MM.1S (cell line): ENCODE measurements around the gene CCL15.

Experiments used
- DNase-seq: peaks from one replicate; pipeline ENCODE4 v3.0.0-alpha.2; 2015
- H2AFZ ChIP-seq: fragments of 300-600 bp; sonication (generic); 2 replicates; pipeline ENCODE4 v1.6.0; 2016; ENCODE audit warnings: antibody characterized with exemption, low read length
- H3F3A ChIP-seq: fragments of 300-600 bp; sonication (generic); 2 replicates; pipeline ENCODE4 v1.6.1; 2016; ENCODE audit warnings: mild to moderate bottlenecking, antibody characterized with exemption, low read length, moderate library complexity, mixed read lengths; ENCODE audit not compliant: insufficient read depth
- H3K27ac ChIP-seq: fragments of 300-600 bp; sonication (generic); 2 replicates; pipeline ENCODE4 v1.5.1; 2016; ENCODE audit warnings: mild to moderate bottlenecking, low read length
- H3K27me3 ChIP-seq: fragments of 300-600 bp; sonication (generic); replicated peaks from 2 replicates; pipeline ENCODE4 v1.6.0; 2016; ENCODE audit warnings: low read length; ENCODE audit not compliant: insufficient read depth
- H3K36me3 ChIP-seq: fragments of 300-600 bp; sonication (generic); replicated peaks from 2 replicates; pipeline ENCODE4 v1.6.1; 2016; ENCODE audit warnings: mild to moderate bottlenecking, low read length, mixed read lengths; ENCODE audit not compliant: insufficient read depth
- H3K4me1 ChIP-seq: fragments of 300-600 bp; sonication (generic); 2 replicates; pipeline ENCODE4 v1.6.1; 2016; ENCODE audit warnings: low read length, mixed read lengths
- H3K4me2 ChIP-seq: fragments of 300-600 bp; sonication (generic); 2 replicates; pipeline ENCODE4 v1.6.0; 2016; ENCODE audit warnings: low read depth, low read length
- H3K4me3 ChIP-seq: fragments of 300-600 bp; sonication (generic); 2 replicates; pipeline ENCODE4 v1.5.1; 2016; ENCODE audit warnings: low read length, mixed read lengths
- H3K79me2 ChIP-seq: fragments of 300-600 bp; sonication (generic); 2 replicates; pipeline ENCODE4 v1.6.1; 2016; ENCODE audit warnings: mixed run types, low read length, mixed read lengths
- H3K9ac ChIP-seq: fragments of 300-600 bp; sonication (generic); 2 replicates; pipeline ENCODE4 v1.6.1; 2016; ENCODE audit warnings: low read length, mixed read lengths
- H3K9me2 ChIP-seq: fragments of 300-600 bp; sonication (generic); replicated peaks from 2 replicates; pipeline ENCODE4 v1.6.1; 2016; ENCODE audit warnings: mild to moderate bottlenecking, low read length, mixed read lengths; ENCODE audit not compliant: insufficient read depth
- H3K9me3 ChIP-seq: fragments of 300-600 bp; sonication (generic); replicated peaks from 2 replicates; pipeline ENCODE4 v1.6.1; 2016; ENCODE audit warnings: mild to moderate bottlenecking, low read length, mixed read lengths; ENCODE audit not compliant: insufficient read depth
- H4K20me1 ChIP-seq: fragments of 300-600 bp; sonication (generic); 2 replicates; pipeline ENCODE4 v1.6.1; 2016; ENCODE audit warnings: mild to moderate bottlenecking, low read length, moderate library complexity, mixed read lengths; ENCODE audit not compliant: insufficient read depth
- EZH2 ChIP-seq: fragments of 300-600 bp; sonication (generic); optimal IDR thresholded peaks from 2 replicates; pipeline ENCODE3; 2017; ENCODE audit warnings: low read depth, mild to moderate bottlenecking, antibody characterized with exemption, low read length, mixed read lengths
- EZH2phosphoT487 ChIP-seq: fragments of 300-600 bp; sonication (generic); IDR thresholded peaks from 2 replicates; pipeline ENCODE4 v1.6.1; 2018; ENCODE audit warnings: antibody characterized with exemption, low read length
- TF ChIP-seq, protein P1 (sequence below): fragments of 300-600 bp; sonication (generic); IDR thresholded peaks from 2 replicates; pipeline ENCODE4 v1.5.1; 2016; ENCODE audit warnings: antibody characterized with exemption, low read length, mixed read lengths

Gene CCL15

DNA sequence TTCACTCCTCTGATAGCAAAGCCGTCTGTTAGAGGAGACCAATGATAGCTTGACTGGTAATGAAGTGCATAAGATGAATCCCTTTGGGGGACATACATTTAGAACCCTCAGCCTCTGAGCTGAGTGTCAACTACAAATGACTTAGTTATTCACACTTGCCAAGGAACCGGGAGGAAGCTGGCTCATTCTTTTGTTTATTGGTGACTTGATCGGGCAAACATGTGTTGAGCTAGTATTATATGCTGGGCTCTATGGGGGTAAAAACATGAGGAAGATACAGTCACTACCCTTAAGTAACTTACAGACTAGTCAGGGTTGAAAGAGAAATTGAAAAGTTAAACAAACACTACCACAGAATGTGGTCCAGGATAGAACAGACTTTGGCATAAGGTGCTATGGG lies 23.0 kb downstream of the CCL15 start:
- no peaks in the 10 kb centered on the region for H3K9me2 ChIP-seq
- H3K36me3 ChIP-seq: no peaks in the 10 kb centered on the region
- no peaks in the 10 kb centered on the region for H3K27me3 ChIP-seq
- H4K20me1 ChIP-seq: no peaks in the 10 kb centered on the region
- H3K79me2 ChIP-seq: no peaks in the 10 kb centered on the region
- no peak overlapping the region for H3K27ac ChIP-seq
- 0 out of 2 replicates have a peak, but pooled peaks cover 7% of the 10 kb centered on the region for H3K4me1 ChIP-seq
- H3K9me3 ChIP-seq: no peaks in the 10 kb centered on the region
- no peak overlapping the region for H3K9ac ChIP-seq
- H2AFZ ChIP-seq: no peak overlapping the region
- no peak for DNase-seq
- no peaks in the 10 kb centered on the region for H3F3A ChIP-seq
- TF ChIP-seq, protein P1, sequence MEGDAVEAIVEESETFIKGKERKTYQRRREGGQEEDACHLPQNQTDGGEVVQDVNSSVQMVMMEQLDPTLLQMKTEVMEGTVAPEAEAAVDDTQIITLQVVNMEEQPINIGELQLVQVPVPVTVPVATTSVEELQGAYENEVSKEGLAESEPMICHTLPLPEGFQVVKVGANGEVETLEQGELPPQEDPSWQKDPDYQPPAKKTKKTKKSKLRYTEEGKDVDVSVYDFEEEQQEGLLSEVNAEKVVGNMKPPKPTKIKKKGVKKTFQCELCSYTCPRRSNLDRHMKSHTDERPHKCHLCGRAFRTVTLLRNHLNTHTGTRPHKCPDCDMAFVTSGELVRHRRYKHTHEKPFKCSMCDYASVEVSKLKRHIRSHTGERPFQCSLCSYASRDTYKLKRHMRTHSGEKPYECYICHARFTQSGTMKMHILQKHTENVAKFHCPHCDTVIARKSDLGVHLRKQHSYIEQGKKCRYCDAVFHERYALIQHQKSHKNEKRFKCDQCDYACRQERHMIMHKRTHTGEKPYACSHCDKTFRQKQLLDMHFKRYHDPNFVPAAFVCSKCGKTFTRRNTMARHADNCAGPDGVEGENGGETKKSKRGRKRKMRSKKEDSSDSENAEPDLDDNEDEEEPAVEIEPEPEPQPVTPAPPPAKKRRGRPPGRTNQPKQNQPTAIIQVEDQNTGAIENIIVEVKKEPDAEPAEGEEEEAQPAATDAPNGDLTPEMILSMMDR: no peak
- TF ChIP-seq EZH2 (no peak), EZH2phosphoT487 (no peak)
- no peak overlapping the region for H3K4me3 ChIP-seq
- no peak overlapping the region for H3K4me2 ChIP-seq

DNA sequence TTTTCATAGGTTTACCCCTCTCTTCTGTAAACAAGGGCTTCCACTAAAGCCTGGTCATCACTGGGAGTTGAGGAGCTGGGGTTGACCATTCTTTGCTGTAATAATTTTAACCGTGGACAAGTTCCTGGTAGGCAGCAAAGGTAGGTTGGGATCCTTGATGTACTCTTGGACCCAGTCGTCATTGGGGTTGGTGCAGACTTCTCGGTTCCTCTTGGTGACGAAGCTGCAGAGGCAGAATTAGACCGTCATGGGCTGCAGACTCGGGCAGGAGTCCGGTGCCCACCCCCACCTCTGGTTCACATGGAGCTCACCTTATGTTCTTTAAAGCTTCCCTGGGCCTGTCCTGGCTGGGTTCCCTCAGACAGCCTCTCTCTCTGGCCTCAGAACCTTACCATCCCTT lies 23.8 kb downstream of the CCL15 start:
- H3K36me3 ChIP-seq: no peaks in the 10 kb centered on the region
- no peak overlapping the region for H3K9ac ChIP-seq
- 0 out of 2 replicates have a peak, but pooled peaks cover 7% of the 10 kb centered on the region for H3K4me1 ChIP-seq
- H2AFZ ChIP-seq: no peak overlapping the region
- no peaks in the 10 kb centered on the region for H3K79me2 ChIP-seq
- H3K27ac ChIP-seq: no peak overlapping the region
- TF ChIP-seq, protein P1: no peak
- TF ChIP-seq EZH2phosphoT487 (no peak), EZH2 (no peak)
- no peaks in the 10 kb centered on the region for H3K9me2 ChIP-seq
- H3F3A ChIP-seq: no peaks in the 10 kb centered on the region
- DNase-seq: no peak
- H3K27me3 ChIP-seq: no peaks in the 10 kb centered on the region
- no peak overlapping the region for H3K4me3 ChIP-seq
- no peaks in the 10 kb centered on the region for H3K9me3 ChIP-seq
- H3K4me2 ChIP-seq: no peak overlapping the region
- H4K20me1 ChIP-seq: no peaks in the 10 kb centered on the region

DNA sequence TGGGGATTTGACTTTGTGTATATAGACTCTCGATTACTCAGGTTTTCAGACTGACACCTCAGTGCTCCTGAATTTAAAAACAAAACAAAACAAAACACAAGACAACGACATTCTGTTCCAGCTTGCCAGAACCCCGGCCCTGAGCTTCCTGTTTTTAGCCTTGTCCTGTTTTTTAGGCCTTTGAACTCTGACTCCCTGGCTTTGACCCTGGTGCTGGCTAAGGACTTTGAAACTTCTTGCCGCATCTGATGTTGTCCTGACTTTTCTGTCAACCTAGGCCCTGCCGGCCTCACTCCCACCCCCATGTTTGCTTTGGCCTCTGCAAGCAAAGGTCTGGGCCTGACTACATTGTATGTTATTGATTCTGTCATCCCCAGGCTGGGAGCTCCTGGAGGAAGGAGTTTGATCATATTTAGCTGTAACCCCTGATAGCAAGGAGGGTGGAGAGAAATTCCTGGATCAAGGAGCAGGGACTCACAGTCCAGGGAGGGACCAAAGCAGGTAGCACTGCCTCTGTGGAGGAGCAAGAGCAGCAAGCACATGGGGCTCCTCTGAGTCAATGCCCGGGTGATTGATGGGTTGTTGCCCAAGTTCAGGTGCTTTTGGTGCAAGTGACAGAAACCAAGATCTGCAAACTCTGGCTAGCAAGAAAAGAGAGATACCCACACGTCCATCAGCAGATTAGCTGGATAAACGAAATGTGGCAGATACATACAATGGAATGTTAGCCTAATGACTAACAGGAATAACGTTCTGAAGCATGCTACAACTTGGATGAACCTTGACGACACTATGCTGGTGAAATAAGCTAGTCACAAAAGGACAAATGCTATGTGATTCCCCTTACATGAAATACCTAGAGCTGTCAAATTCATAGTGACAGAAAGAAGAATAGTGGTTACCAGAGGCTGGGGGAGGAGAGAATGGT lies 27.8 kb downstream of the CCL15 start:
- Histone ChIP-seq H3K4me2 (no peak overlapping the region), H3F3A (no peaks in the 10 kb centered on the region), H3K9ac (no peak overlapping the region), H3K9me3 (no peaks in the 10 kb centered on the region), H4K20me1 (no peaks in the 10 kb centered on the region), H3K4me1 (peaks cover 15% of the 10 kb centered on the region), H3K4me3 (no peak overlapping the region), H2AFZ (no peak overlapping the region), H3K27me3 (no peaks in the 10 kb centered on the region), H3K27ac (no peak overlapping the region), H3K36me3 (no peaks in the 10 kb centered on the region), H3K9me2 (no peaks in the 10 kb centered on the region), H3K79me2 (no peaks in the 10 kb centered on the region)
- TF ChIP-seq, protein P1: no peak
- no peak for TF ChIP-seq EZH2
- no peak for TF ChIP-seq EZH2phosphoT487
- no peak for DNase-seq
